Activated naive CD8-positive, alpha-beta T cell treated with anti-CD3 and anti-CD28 coated beads for 36 hours (primary cell): Measurements from ENCODE around the gene ATG3. TPM values are rescaled to one million over a fixed set of nuclear protein-coding genes. Genes with fewer than 3 reads are reported as not detected.
A peak's percentile ranks its signal among the peaks of the same experiment; 100 is the strongest.

Experiments used
- DNase-seq: peaks from one replicate; pipeline ENCODE4 v3.0.0; 2021
- H3K27ac Mint-ChIP-seq: one replicate; pipeline ENCODE4 v1.8.0; 2022; ENCODE audit warnings: mild to moderate bottlenecking, moderate library complexity, mixed read lengths
- H3K27me3 Mint-ChIP-seq: one replicate; pipeline ENCODE4 v1.8.0; 2022; ENCODE audit warnings: mild to moderate bottlenecking, mixed read lengths
- H3K36me3 Mint-ChIP-seq: one replicate; pipeline ENCODE4 v1.8.0; 2021; ENCODE audit warnings: mild to moderate bottlenecking, mixed read lengths
- H3K4me1 Mint-ChIP-seq: one replicate; pipeline ENCODE4 v1.8.0; 2021; ENCODE audit warnings: mixed read lengths
- H3K4me3 Mint-ChIP-seq: one replicate; pipeline ENCODE4 v1.8.0; 2022; ENCODE audit warnings: mild to moderate bottlenecking, moderate library complexity, mixed read lengths
- H3K9me3 Mint-ChIP-seq: one replicate; pipeline ENCODE4 v1.8.0; 2022; ENCODE audit warnings: mixed read lengths
- total RNA-seq, 2 experiments: library from RNA; stranded (reverse); gene quantifications; one replicate each; pipeline ENCODE4 v1.2.3, GENCODE V29; 2021

The ATG3 gene
- total RNA-seq = 10 to 100 TPM; 76.8 to 76.9 TPM

- Mint-ChIP-seq H3K4me3 (peak within 1 kb of the TSS; percentile 90), H3K27ac (peak within 1 kb of the TSS; percentile 96), H3K4me1 (peaks cover 32% of the 10 kb centered on the region), H3K9me3 (no peaks in the 10 kb centered on the region), H3K27me3 (no peaks in the 10 kb centered on the region), H3K36me3 (peaks cover 22% of the 10 kb centered on the region)
- peak; percentile 96 for DNase-seq
Measured at GRCh38 chr3:112561734-112562529, at the start of gene ATG3, which contains the start of gene SLC35A5. TSS of gene ATG3 (minus strand) at chr3:112561962. CDS start at chr3:112561528, 434 bp downstream. TSS of gene SLC35A5 (plus strand) at chr3:112562045. CDS start at chr3:112563404, 1,359 bp downstream.

- Mint-ChIP-seq H3K9me3 (no peaks in the 10 kb centered on the region), H3K27ac (no peak overlapping the region), H3K4me1 (no peaks in the 10 kb centered on the region), H3K27me3 (peaks cover 25% of the 10 kb centered on the region), H3K4me3 (no peak overlapping the region), H3K36me3 (no peaks in the 10 kb centered on the region)
- DNase-seq = no peak
Measured at GRCh38 chr3:112610121-112610520, 48.4 kb upstream of the ATG3 start.

GRCh38 chr3:112607863-112608262 is 46.1 kb upstream of the ATG3 start:
- no peaks in the 10 kb centered on the region for H3K36me3 Mint-ChIP-seq
- no peak overlapping the region for H3K27ac Mint-ChIP-seq
- H3K9me3 Mint-ChIP-seq = no peaks in the 10 kb centered on the region
- DNase-seq = no peak
- peaks cover 5% of the 10 kb centered on the region for H3K4me1 Mint-ChIP-seq
- peaks cover 25% of the 10 kb centered on the region for H3K27me3 Mint-ChIP-seq
- H3K4me3 Mint-ChIP-seq = no peak overlapping the region

GRCh38 chr3:112606098-112606497 is 44.3 kb upstream of the ATG3 start:
- no peak overlapping the region for H3K27ac Mint-ChIP-seq
- H3K4me3 Mint-ChIP-seq = no peak overlapping the region
- peaks cover 17% of the 10 kb centered on the region for H3K4me1 Mint-ChIP-seq
- H3K36me3 Mint-ChIP-seq = no peaks in the 10 kb centered on the region
- DNase-seq = no peak
- no peaks in the 10 kb centered on the region for H3K9me3 Mint-ChIP-seq
- H3K27me3 Mint-ChIP-seq = peaks cover 25% of the 10 kb centered on the region

GRCh38 chr3:112605285-112605684 is 43.5 kb upstream of the ATG3 start:
- Mint-ChIP-seq H3K27me3 (peaks cover 25% of the 10 kb centered on the region), H3K9me3 (no peaks in the 10 kb centered on the region), H3K27ac (no peak overlapping the region), H3K36me3 (no peaks in the 10 kb centered on the region), H3K4me3 (no peak overlapping the region), H3K4me1 (peaks cover 17% of the 10 kb centered on the region)
- no peak for DNase-seq

GRCh38 chr3:112604536-112604935 is 42.8 kb upstream of the ATG3 start:
- no peaks in the 10 kb centered on the region for H3K36me3 Mint-ChIP-seq
- no peaks in the 10 kb centered on the region for H3K9me3 Mint-ChIP-seq
- DNase-seq = no peak
- peaks cover 17% of the 10 kb centered on the region for H3K4me1 Mint-ChIP-seq
- H3K27ac Mint-ChIP-seq = no peak overlapping the region
- H3K27me3 Mint-ChIP-seq = peaks cover 25% of the 10 kb centered on the region
- no peak overlapping the region for H3K4me3 Mint-ChIP-seq

GRCh38 chr3:112602217-112602838 is 40.6 kb upstream of the ATG3 start:
- peak overlapping the region; percentile 23 for H3K27ac Mint-ChIP-seq
- H3K4me3 Mint-ChIP-seq = no peak overlapping the region
- no peaks in the 10 kb centered on the region for H3K9me3 Mint-ChIP-seq
- H3K27me3 Mint-ChIP-seq = peaks cover 13% of the 10 kb centered on the region
- no peak for DNase-seq
- peaks cover 2% of the 10 kb centered on the region for H3K36me3 Mint-ChIP-seq
- H3K4me1 Mint-ChIP-seq = peaks cover 17% of the 10 kb centered on the region

GRCh38 chr3:112598731-112599130 is 37.0 kb upstream of the ATG3 start:
- peaks cover 6% of the 10 kb centered on the region for H3K36me3 Mint-ChIP-seq

GRCh38 chr3:112597945-112598344 is 36.2 kb upstream of the ATG3 start:
- Mint-ChIP-seq H3K4me1 (peaks cover 13% of the 10 kb centered on the region), H3K4me3 (no peak overlapping the region), H3K9me3 (no peaks in the 10 kb centered on the region), H3K27ac (no peak overlapping the region), H3K27me3 (no peaks in the 10 kb centered on the region), H3K36me3 (peaks cover 10% of the 10 kb centered on the region)
- no peak for DNase-seq

More at GRCh38 chr3:112598731-112599130, 37.0 kb upstream of the ATG3 start:
- no peaks in the 10 kb centered on the region for H3K27me3 Mint-ChIP-seq
- H3K9me3 Mint-ChIP-seq = no peaks in the 10 kb centered on the region
- DNase-seq = no peak
- no peak overlapping the region for H3K4me3 Mint-ChIP-seq
- H3K27ac Mint-ChIP-seq = no peak overlapping the region
- peaks cover 13% of the 10 kb centered on the region for H3K4me1 Mint-ChIP-seq

GRCh38 chr3:112594856-112595255 is 33.1 kb upstream of the ATG3 start:
- Mint-ChIP-seq H3K9me3 (peaks cover 2% of the 10 kb centered on the region), H3K27ac (no peak overlapping the region), H3K27me3 (no peaks in the 10 kb centered on the region), H3K4me1 (no peaks in the 10 kb centered on the region), H3K4me3 (no peak overlapping the region), H3K36me3 (peaks cover 37% of the 10 kb centered on the region)
- no peak for DNase-seq

GRCh38 chr3:112593258-112593657 is 31.5 kb upstream of the ATG3 start:
- no peak for DNase-seq
- H3K36me3 Mint-ChIP-seq = peaks cover 45% of the 10 kb centered on the region
- H3K9me3 Mint-ChIP-seq = peaks cover 2% of the 10 kb centered on the region
- no peaks in the 10 kb centered on the region for H3K27me3 Mint-ChIP-seq
- no peak overlapping the region for H3K4me3 Mint-ChIP-seq
- no peaks in the 10 kb centered on the region for H3K4me1 Mint-ChIP-seq
- H3K27ac Mint-ChIP-seq = no peak overlapping the region

- Mint-ChIP-seq H3K27ac (no peak overlapping the region), H3K4me1 (peaks cover 6% of the 10 kb centered on the region), H3K27me3 (no peaks in the 10 kb centered on the region), H3K9me3 (no peaks in the 10 kb centered on the region), H3K4me3 (no peak overlapping the region), H3K36me3 (peaks cover 41% of the 10 kb centered on the region)
- DNase-seq = no peak
Measured at GRCh38 chr3:112587336-112587735, 25.6 kb upstream of the ATG3 start.

- Mint-ChIP-seq H3K4me3 (no peak overlapping the region), H3K4me1 (peaks cover 9% of the 10 kb centered on the region), H3K27ac (no peak overlapping the region), H3K27me3 (no peaks in the 10 kb centered on the region), H3K9me3 (no peaks in the 10 kb centered on the region), H3K36me3 (peaks cover 30% of the 10 kb centered on the region)
- DNase-seq = no peak
Measured at GRCh38 chr3:112585782-112586181, 24.0 kb upstream of the ATG3 start.

- Mint-ChIP-seq H3K36me3 (peaks cover 14% of the 10 kb centered on the region), H3K27me3 (no peaks in the 10 kb centered on the region)
Measured at GRCh38 chr3:112583105-112583504, 21.3 kb upstream of the ATG3 start.

GRCh38 chr3:112582244-112582874 is 20.6 kb upstream of the ATG3 start:
- Mint-ChIP-seq H3K36me3 (peaks cover 9% of the 10 kb centered on the region), H3K4me1 (peaks cover 5% of the 10 kb centered on the region), H3K4me3 (no peak overlapping the region), H3K27me3 (no peaks in the 10 kb centered on the region), H3K27ac (no peak overlapping the region), H3K9me3 (no peaks in the 10 kb centered on the region)
- DNase-seq = peak; percentile 18

More at GRCh38 chr3:112583105-112583504, 21.3 kb upstream of the ATG3 start:
- no peak overlapping the region for H3K4me3 Mint-ChIP-seq
- no peaks in the 10 kb centered on the region for H3K9me3 Mint-ChIP-seq
- H3K27ac Mint-ChIP-seq = no peak overlapping the region
- H3K4me1 Mint-ChIP-seq = peaks cover 9% of the 10 kb centered on the region
- DNase-seq = no peak
